KOPT-K1 (cell line): ENCODE data around the gene FAM13A.

ENCODE experiments used
- H3K27ac ChIP-seq: fragments of 200-600 bp; sonication (generic); 2 replicates; pipeline ENCODE4 v1.5.1; 2016; ENCODE audit warnings: antibody characterized with exemption, mild to moderate bottlenecking, low read depth, low read length; ENCODE audit not compliant: poor library complexity, severe bottlenecking
- H3K36me3 ChIP-seq: fragments of 200-600 bp; sonication (generic); 2 replicates; pipeline ENCODE4 v1.5.1; 2017; ENCODE audit warnings: antibody characterized with exemption, mild to moderate bottlenecking, low read length, moderate library complexity; ENCODE audit not compliant: insufficient read depth
- H3K9me3 ChIP-seq: fragments of 200-600 bp; sonication (generic); 2 replicates; pipeline ENCODE4 v1.5.1; 2017; ENCODE audit warnings: antibody characterized with exemption, low read length, mild to moderate bottlenecking; ENCODE audit not compliant: insufficient read depth, poor library complexity, severe bottlenecking

The FAM13A gene

GRCh38 chr4:88753658-88754571 lies 303.1 kb downstream of the FAM13A start:
- no peak overlapping the region for H3K27ac ChIP-seq
- H3K9me3 ChIP-seq = no peaks in the 10 kb centered on the region
- H3K36me3 ChIP-seq = no peaks in the 10 kb centered on the region

GRCh38 chr4:88752754-88753153 lies 304.2 kb downstream of the FAM13A start:
- Histone ChIP-seq H3K36me3 (no peaks in the 10 kb centered on the region), H3K9me3 (no peaks in the 10 kb centered on the region), H3K27ac (no peak overlapping the region)

- H3K36me3 ChIP-seq = no peaks in the 10 kb centered on the region
- no peak overlapping the region for H3K27ac ChIP-seq
- no peaks in the 10 kb centered on the region for H3K9me3 ChIP-seq
Observed at GRCh38 chr4:88752076-88752463, 304.9 kb downstream of the FAM13A start.

- no peaks in the 10 kb centered on the region for H3K36me3 ChIP-seq
- H3K27ac ChIP-seq = no peak overlapping the region
Observed at GRCh38 chr4:88751258-88752075, 305.5 kb downstream of the FAM13A start.

GRCh38 chr4:88750369-88750768 lies 306.6 kb downstream of the FAM13A start:
- no peaks in the 10 kb centered on the region for H3K36me3 ChIP-seq
- no peak overlapping the region for H3K27ac ChIP-seq
- no peaks in the 10 kb centered on the region for H3K9me3 ChIP-seq

More at GRCh38 chr4:88751258-88752075, 305.5 kb downstream of the FAM13A start:
- no peaks in the 10 kb centered on the region for H3K9me3 ChIP-seq

GRCh38 chr4:88747351-88747750 lies 309.6 kb downstream of the FAM13A start:
- Histone ChIP-seq H3K9me3 (no peaks in the 10 kb centered on the region), H3K36me3 (no peaks in the 10 kb centered on the region)

GRCh38 chr4:88746206-88746605 lies 310.8 kb downstream of the FAM13A start:
- no peaks in the 10 kb centered on the region for H3K9me3 ChIP-seq
- no peak overlapping the region for H3K27ac ChIP-seq
- no peaks in the 10 kb centered on the region for H3K36me3 ChIP-seq

More at GRCh38 chr4:88747351-88747750, 309.6 kb downstream of the FAM13A start:
- no peak overlapping the region for H3K27ac ChIP-seq

GRCh38 chr4:88745581-88746163 lies 311.3 kb downstream of the FAM13A start:
- H3K36me3 ChIP-seq = no peaks in the 10 kb centered on the region
- no peak overlapping the region for H3K27ac ChIP-seq
- H3K9me3 ChIP-seq = no peaks in the 10 kb centered on the region

- Histone ChIP-seq H3K36me3 (no peaks in the 10 kb centered on the region), H3K9me3 (no peaks in the 10 kb centered on the region), H3K27ac (no peak overlapping the region)
Observed at GRCh38 chr4:88745175-88745574, 311.8 kb downstream of the FAM13A start.

- no peaks in the 10 kb centered on the region for H3K9me3 ChIP-seq
- no peak overlapping the region for H3K27ac ChIP-seq
- H3K36me3 ChIP-seq = no peaks in the 10 kb centered on the region
Observed at GRCh38 chr4:88744609-88745008, 312.4 kb downstream of the FAM13A start.

GRCh38 chr4:88743696-88744095 lies 313.3 kb downstream of the FAM13A start:
- Histone ChIP-seq H3K9me3 (no peaks in the 10 kb centered on the region), H3K27ac (no peak overlapping the region), H3K36me3 (no peaks in the 10 kb centered on the region)

GRCh38 chr4:88742561-88742960 lies 314.4 kb downstream of the FAM13A start:
- no peaks in the 10 kb centered on the region for H3K36me3 ChIP-seq
- no peaks in the 10 kb centered on the region for H3K9me3 ChIP-seq
- H3K27ac ChIP-seq = no peak overlapping the region

GRCh38 chr4:88738180-88738579 lies 318.8 kb downstream of the FAM13A start:
- Histone ChIP-seq H3K9me3 (no peaks in the 10 kb centered on the region), H3K36me3 (no peaks in the 10 kb centered on the region), H3K27ac (no peak overlapping the region)

GRCh38 chr4:88737307-88737941 lies 319.6 kb downstream of the FAM13A start:
- Histone ChIP-seq H3K27ac (no peak overlapping the region), H3K36me3 (no peaks in the 10 kb centered on the region), H3K9me3 (no peaks in the 10 kb centered on the region)

- no peaks in the 10 kb centered on the region for H3K36me3 ChIP-seq
- H3K9me3 ChIP-seq = no peaks in the 10 kb centered on the region
- H3K27ac ChIP-seq = no peak overlapping the region
Observed at GRCh38 chr4:88736264-88736663, 320.7 kb downstream of the FAM13A start.
